ENCODE measurements around the gene RNF215.

Gene RNF215

DNA sequence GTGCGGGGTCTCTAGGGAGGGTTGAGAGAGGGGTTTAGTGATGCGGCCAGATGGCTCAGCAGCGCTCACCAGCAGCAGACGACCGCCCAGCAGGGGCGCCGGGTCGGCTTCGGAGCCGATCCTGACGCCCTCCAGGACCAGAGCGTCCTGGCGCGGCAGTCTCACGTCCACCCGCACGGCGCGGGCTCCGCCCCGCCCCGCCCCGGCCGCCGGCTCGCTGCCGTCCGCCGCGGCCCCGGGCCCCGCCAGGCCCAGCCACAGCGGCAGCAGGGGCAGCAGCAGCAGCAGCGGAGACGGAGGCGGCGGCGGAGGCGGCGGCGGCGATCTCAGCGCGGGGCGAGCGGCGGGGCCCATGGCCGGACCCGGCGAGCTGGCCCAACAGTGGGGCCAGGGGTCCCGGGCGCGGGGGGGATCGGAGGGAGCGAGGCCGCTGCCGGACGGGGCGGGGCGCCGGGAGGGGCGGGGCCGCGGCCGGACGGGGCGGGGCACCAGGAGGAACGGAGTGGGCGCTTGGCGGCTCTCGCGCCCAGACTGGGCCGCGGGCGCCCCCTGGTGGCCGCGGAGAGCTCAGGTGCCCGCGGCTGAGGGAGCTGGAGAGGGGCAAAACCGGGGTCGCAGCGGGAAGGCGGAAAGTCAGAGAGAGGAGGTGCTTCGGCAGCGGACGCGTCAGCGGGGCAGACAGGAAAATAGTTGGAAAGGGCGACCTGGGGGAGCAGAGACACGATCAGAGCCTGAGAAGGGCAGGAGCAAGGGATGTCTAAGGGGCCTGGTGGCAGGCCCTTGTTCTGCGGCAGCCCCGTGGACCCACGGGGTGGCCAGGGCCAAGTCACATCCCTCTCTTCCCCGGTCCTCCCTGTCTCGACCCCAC, at the start of gene RNF215:
TSS of gene RNF215 (minus strand) at position 452 of the 868 bp plus-strand sequence. CDS start at position 354, 98 bp downstream.
- DNase-seq (ENCODE audit: low read depth in 1 of 2, low spot score in 1 of 2): peak; percentile 73 to 75

DNA sequence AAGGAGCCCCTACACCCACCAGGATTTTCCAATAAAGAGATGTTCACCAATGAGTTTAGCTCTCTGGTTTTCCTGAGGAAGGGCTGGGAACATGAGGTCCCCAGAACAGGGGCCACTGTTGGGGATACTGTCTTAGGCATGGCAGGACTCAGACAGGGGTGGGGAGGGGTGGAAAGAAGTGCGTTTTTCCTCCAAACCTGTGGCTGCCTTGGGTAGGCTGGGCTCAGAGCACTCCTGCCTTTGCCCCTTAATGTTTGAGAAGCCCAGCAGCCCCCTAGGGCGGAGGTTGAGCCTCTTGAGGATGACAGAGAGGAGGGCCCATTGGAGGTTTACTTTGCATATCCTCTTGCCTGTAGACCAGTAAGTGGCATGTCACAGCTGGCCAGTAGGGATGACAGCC, 49.0 kb upstream of the RNF215 start:
- no peak for DNase-seq (ENCODE audit: low read depth in 1 of 2, low spot score in 1 of 2)

DNA sequence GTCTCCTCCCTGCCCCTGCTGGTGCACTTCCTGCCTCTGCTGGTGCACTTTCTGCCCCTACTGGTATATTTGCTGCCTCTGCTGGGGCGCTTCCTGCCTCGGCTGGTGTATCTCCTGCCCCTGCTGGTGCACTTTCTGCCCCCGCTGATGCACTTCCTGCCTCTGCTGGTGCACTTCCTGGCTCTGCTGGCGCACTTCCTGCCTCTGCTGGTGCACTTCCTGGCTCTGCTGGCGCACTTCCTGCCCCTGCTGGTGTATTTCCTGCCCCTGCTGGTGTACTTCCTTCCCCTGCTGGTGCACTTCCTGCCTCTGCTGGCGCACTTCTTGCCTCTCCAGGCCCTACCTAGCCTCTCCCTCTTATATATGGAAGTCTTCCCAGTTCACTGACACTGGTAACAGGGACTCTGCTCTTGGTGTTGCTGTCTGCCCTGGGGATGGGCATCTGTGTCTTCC, 48.5 kb upstream of the RNF215 start:
- peak; percentile 54 to 59 for DNase-seq (ENCODE audit: low read depth in 1 of 2, low spot score in 1 of 2)

DNA sequence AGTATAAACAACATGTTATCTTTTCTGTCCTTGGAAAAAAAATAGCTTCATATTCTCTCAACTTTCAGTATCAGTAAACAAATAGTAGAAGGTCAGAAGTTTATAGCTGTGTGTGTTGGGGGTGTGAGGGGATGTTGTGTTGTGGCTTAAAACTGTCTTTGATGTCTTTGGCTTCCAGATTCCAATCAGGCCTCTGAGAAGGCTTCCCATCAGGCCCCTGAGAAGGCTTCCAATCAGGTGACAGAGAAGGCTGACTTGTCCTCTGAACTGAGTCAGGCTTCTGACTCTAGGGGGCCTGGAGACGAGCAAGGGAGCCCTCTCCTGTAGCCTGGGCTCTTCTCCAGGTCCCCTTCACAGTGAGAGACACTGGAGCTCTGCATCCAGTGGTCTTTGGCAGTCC, 47.6 kb upstream of the RNF215 start:
- no peak for DNase-seq (ENCODE audit: low read depth in 1 of 2, low spot score in 1 of 2)

DNA sequence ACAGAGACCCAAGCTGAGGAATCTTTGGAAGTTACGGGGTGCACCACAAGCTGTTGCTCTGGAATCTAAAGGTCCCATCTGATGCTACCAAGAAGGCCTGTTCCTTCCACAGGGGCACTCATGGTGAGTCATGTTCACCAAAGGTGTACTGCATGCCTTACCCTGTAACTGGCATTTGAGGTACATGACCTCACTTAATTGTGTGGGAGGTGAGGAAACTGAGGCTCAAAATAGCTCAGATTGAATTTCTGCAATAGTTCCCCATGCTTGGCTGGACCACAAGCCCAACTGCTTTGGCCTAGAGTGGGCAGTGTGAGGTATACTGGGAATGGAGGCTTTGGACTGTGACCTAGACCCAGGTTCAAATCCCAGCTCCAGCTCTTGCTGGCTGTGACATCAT, 46.6 kb upstream of the RNF215 start:
- no peak for DNase-seq (ENCODE audit: low read depth in 1 of 2, low spot score in 1 of 2)

DNA sequence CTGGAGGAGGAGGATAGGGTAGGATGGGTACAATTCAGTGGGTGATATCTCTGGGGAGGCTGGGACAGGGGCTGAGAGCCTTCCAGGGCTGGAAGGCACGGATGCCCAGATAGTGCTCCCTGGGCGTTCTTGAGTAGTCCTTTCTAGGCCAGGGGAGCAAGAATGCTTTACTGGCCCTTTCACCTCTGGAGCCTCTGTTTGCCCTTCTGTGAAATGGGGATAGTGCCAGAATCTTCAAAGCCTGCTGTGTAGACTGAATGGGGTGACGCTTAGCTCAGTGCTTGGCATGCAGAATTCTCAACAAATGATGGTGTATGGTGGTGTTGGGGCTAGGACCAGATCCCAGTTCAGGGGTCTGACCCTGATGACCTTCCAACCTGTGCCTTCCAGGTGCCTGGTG, 46.0 kb upstream of the RNF215 start:
- DNase-seq (ENCODE audit: low read depth in 1 of 2, low spot score in 1 of 2): no peak

DNA sequence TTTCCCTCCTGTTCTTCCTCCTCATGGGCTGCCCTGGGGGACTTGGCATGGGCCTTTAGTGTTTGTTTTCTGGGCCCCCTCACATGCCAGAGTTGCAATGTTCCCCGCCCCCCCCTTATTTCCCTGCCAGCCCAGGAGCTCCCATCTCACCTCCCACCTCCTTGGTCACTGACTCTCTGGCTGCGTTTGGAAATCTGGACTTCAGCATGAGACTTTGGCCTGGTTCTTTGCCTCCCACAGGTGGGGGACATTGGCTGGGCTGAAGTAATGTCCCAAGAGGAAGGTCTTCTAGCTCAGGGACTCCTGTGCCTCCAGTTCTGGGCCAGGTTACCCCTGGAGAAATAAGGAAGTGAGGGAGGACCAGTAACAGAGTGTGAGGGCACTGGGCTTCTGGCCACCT, 45.3 kb upstream of the RNF215 start:
- no peak for DNase-seq (ENCODE audit: low read depth in 1 of 2, low spot score in 1 of 2)

DNA sequence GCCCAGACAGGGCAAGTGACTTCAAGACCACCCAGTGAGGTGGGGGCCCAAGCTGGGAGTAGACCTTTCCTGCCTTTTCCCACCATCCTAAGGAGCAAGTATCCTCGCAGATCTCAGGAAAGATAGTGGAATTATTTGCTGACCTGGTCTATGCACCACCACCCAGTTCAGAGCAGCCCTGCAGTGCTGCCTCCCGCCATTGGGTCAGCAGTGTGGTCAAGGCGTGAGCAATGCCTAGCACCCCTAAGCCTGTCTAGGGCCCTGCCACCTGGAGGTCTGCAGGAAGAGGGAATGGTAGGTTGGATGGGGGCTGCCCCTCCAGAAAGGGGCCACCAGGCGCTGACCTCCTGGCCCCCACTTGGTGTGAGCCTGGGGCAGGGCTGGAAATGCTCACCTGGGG, 44.9 kb upstream of the RNF215 start:
- no peak for DNase-seq (ENCODE audit: low read depth in 1 of 2, low spot score in 1 of 2)

DNA sequence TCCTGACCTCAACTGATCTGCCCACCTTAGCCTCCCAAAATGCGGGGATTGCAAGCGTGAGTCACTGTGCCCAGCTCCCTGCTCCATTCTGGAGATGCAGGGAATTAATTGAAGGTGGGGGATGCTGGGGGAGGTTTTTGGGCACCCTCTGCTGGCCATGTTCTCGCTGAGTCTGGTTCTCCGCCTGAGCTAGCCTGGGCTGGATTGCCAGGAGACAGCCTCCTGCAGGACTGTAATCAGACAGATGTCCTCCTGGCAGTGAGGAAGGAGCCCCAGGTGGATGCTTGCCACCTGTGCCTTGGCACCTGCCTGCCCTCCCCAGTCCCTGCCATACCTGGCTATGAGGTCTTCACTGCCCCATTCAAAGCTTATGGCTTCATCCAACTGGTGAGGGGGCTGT, 43.7 kb upstream of the RNF215 start:
- no peak for DNase-seq (ENCODE audit: low read depth in 1 of 2, low spot score in 1 of 2)

DNA sequence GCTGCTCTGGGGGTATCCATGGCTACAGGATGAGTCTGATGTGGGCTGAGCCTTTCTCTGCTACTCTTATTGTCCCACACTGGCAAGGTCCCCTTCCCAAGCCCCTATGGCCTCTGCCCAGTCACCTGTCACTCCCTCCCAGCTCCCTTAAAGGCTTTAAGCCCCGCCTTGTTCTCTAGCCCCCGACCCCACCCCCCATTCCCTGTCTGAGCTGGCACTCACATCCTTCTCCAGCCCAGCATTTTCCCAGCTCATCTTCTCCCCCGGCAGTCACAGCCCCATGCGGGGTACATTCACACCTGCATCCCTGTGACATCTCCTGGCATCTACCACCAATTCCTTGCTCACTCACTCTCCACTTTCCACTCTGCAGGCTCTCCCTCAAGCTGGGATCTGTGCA, 42.7 kb upstream of the RNF215 start:
- DNase-seq (ENCODE audit: low read depth in 1 of 2, low spot score in 1 of 2): no peak

DNA sequence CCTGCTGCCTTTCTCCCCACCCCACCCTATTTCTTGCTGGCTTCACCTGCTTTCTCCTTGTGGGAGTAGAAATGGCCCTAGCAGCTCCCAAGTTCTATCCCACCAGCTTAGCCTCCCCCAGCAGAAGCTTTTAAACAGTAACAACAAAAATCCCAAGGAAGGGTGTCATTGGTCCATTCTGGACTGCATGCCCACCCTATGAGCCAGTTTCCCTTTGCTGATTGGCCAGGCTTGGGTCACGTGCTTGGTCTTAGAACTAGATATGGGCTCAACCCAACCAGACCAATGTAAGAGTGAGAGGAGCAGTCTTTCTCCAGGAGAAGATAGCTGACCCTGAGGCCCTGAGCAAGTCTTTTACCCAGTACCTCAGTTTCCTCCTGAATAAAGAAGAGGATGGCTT, 40.7 kb upstream of the RNF215 start:
- no peak for DNase-seq (ENCODE audit: low read depth in 1 of 2, low spot score in 1 of 2)

DNA sequence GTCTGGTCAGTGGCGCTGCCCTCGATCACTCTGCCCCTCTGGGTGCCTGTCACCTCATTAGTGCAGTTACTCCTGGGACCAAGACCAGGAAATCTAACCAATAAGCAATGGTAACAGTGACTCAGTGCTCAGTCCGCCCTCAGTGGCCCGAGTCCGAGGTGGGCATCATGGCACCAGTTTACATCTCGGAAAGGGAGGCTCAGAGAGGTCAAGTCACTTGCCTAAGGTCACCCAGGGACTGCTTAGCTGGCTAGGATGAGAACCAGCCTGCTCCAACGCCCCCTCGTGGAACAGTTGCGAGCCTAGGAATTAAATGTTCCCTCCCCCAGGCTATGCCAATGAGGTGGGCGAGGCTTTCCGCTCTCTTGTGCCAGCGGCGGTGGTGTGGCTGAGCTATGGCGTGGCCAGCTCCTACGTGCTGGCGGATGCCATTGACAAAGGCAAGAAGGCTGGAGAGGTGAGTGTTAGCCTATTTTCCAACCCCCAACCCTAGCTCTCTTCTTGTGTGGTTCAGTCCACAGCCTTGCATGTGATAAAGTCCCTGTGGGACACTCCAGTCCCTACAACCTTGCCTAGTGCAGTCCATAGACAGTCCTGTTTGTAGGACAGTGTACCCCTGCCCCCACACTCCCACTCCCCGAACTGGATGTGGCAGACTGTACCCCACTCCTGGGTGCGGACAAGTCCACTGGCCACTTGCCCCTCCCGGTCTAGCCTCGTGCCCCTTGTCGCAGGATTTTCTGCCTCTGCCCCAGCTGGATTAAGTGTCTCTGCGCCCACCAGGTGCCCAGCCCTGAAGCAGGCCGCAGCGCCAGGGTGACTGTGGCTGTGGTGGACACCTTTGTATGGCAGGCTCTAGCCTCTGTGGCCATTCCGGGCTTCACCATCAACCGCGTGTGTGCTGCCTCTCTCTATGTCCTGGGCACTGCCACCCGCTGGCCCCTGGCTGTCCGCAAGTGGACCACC, 39.5 kb upstream of the RNF215 start:
- DNase-seq (ENCODE audit: low read depth in 1 of 2, low spot score in 1 of 2): peak; percentile 66 to 73

DNA sequence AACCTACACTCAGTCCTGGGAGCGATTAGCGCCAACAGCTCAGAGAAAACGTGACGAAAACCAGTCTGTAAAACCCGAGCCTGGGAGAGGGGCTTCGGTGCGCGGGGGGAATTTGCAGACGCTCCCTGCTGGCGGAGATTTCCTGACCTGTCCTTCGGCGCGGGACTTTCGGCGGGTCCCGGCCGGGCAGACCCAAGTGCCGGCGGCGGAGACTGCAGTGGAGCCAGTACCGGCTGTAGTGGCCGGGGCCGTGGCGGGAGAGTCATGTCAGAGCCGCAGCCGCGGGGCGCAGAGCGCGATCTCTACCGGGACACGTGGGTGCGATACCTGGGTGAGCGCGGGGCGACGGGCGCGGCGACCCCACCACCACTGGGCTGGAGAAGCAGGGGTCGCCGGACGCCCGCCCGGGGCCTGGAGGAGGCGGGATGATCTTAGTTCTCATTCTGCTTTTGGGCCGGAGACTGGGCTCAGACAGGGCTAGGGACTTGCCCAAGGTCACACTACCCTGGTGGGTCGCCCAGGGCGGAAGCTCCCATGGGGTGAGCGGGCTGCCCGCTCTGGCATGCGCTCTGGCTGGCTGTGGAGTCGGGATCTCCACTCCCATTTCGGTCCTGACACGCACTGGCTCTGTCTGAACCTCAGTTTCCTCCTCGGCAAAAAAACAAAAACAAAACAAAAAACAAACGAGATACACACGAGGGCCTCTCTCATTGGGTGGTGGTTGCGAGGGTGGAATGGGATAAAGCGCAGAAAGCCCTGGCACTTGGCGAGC, 38.6 kb upstream of the RNF215 start, which contains the start of gene MTFP1:
TSS of gene MTFP1 (plus strand) at position 153 of the 772 bp plus-strand sequence. CDS start at position 265, 112 bp downstream.
- peak; percentile 17 to 38 for DNase-seq (ENCODE audit: low read depth in 1 of 2, low spot score in 1 of 2)

DNA sequence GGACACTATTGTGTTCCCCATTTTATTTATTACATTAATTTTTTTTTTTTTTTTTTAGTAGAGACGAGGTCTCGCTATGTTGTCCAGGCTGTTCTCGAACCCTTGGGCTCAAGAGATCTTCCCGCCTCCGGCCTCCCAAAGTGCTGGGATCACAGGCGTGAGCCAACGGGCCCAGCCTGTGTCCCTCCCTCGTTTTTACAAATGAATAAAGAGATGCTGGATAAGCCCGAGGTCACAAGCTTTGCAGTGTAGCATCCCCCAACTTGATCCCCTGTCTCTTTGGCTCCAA, 38.1 kb upstream of the RNF215 start:
- no peak for DNase-seq (ENCODE audit: low read depth in 1 of 2, low spot score in 1 of 2)

DNA sequence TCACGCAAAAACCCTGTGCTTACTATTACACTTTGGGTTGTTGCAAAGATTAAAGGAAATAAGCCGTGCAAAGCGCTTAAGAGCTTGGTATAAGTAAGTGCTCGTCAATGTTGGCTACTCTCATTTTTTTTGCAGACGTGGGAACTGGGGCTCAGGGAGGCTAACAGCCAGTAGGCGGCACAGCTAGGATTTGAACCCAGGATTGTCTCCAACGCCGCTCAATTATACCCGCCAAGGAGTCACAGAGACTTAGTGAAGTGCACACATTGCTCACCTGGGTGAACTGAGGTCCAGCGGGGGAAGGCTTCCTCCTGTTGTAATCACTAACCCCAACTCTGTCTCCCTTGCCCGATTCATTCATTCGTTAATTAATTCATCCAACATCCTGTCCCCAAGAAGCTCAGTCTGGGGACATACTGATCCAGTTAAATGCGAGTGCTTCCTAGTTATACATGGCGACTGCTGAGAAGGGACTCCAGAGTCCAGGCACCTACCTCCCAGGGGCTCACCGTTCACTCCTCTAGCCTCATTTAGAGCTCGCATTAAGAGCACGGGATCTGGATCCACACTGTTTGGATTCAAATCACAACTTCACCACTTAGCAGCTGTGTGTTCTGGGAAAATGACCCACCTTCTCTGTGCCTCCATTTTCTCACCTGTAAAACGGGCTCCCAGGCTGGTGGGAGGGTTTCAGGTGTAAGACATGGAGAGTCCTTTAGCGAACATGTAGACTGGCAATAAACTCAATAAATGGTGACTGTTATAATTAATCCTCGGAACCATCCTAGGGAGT, 37.5 kb upstream of the RNF215 start:
- DNase-seq (ENCODE audit: low read depth in 1 of 2, low spot score in 1 of 2): no peak

DNA sequence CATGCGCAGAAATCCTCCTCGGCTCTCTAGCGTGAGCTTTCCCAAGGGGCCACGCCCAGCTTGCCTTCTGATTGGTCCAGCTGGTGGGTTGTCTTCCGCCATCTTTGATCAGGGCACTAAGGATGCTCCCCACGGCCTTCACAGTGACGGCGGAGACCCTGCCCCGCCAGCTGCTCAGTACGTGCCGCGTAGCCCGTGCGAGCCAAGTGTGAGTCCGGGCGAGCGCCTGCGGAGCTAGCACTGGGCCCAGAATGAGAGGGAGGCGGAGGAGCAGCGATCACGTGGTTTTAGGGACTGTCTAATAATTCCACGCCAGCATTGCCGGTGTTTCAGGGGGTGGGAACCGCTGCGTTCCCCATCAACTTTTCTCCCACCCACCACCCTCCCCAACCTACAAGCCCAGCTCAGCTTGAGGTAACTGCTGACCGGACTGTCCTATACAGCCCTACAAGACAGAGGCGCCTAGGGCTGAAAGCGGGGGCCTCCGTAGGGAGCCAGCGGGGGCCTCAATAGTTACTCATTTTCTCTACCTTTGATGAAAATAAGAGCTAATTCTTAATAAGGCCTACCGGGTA, 36.8 kb upstream of the RNF215 start:
- DNase-seq (ENCODE audit: low read depth in 1 of 2, low spot score in 1 of 2): peak; percentile 90 to 96

DNA sequence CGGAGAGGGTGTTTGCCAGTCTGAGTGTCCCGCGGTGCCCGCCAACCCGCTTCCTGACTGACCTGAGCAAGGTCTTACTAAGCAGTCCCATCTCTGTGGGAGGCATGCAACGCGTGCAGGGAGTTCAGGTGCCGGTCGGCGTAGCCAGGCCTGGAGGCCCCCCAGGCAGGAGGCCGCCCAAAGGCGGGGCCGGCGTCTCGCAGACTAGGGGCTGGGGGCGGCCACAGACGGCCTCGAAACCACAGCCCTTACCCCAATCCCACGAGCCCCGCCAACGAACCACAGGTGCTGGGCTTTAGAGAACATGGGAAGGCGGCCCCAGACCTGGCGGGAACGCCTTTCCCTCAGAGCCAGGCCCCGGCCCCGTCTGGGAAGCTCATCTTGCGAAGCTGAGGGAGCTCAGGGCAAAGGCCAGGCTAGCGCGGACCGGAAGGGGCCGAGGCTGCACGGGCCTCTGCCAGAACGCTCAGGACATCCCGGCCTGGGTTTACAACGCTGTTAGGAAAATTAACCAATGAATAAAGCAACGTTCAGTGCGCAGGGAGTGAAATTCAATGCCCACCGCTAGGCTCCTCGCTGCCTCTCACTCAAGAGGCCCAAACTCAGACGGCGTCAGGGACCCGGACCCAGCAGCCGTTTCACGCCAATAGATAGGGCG, 36.2 kb upstream of the RNF215 start:
- peak in 1 of 2 donors; percentile 46 for DNase-seq (ENCODE audit: low read depth in 1 of 2, low spot score in 1 of 2)

DNA sequence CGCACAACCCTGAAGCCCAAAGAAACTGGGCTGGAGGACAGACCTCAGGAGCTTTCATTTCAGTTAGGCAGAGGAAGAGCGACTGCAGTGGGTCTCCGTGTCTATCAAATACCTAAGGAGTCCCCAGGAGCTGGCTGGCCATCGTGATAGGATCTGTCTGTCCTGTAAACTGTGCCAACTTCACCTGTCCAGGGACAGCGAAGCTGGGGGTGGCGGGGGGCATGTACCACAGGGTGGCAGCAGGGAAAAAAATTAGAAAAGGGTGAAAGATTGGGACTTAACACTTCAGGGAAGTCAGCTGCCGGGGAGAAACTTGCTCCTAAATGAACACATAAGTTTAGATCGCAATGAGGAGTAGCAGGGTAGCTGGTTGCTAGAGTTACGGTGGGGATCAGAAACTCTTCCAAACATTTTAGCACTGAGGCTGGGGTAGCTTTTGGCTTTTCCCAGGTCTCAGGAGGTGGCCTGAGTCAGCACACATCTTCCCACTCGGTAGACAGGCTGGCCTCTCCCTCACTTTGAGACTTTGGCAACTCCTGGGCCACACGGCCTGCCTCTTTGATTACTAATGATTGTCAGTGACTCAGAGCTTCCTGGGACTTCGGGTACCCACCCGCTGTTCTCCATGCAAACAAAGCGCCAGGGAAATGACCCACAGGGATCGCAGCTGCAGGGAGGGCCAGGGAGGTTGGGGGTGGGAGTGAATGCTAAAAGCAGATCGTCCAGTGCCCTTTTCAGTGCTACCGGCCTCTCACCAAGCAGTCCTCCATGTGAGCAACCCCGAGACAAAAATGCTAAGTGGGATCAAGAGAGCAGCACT, 35.5 kb upstream of the RNF215 start:
- DNase-seq (ENCODE audit: low read depth in 1 of 2, low spot score in 1 of 2): peak in 1 of 2 donors; percentile 18

Measured in stimulated activated CD4-positive, alpha-beta T cell treated with anti-CD3 and anti-CD28 coated beads, Interleukin-15, amount 100 ng/mL, for 1 hour (primary cell).